ENCODE data around the gene MRPL37. TPM values are rescaled to one million over a fixed set of nuclear protein-coding genes. Genes with fewer than 3 reads are reported as not detected.

MRPL37 gene
- total RNA-seq, 1 donor from 2014 or later: 64.1 TPM

GRCh38 chr1:54223441-54224202 is 23.7 kb downstream of the MRPL37 start:
- Mint-ChIP-seq H3K36me3 (ENCODE audit: low read depth) (peaks cover 32% of the 10 kb centered on the region), H3K27me3 (no peaks in the 10 kb centered on the region), H3K27ac (no peak overlapping the region), H3K4me1 (no peaks in the 10 kb centered on the region), H3K4me3 (no peak overlapping the region), H3K9me3 (no peaks in the 10 kb centered on the region)
- POLR2A ChIA-PET: no interaction called here
- CTCF ChIA-PET: no interaction called here
- DNase-seq (no peak), ATAC-seq (ENCODE audit: low read depth) (no peak)
- no peak for TF ChIP-seq CTCF (IDR thresholded peaks at IDR 0.05)
- intact Hi-C loops (cut with micrococcal nuclease): no loop called here

GRCh38 chr1:54224233-54224632 is 24.3 kb downstream of the MRPL37 start:
- H3K9me3 Mint-ChIP-seq: no peaks in the 10 kb centered on the region
- H3K27me3 Mint-ChIP-seq: no peaks in the 10 kb centered on the region
- CTCF ChIA-PET: no interaction called here
- H3K36me3 Mint-ChIP-seq (ENCODE audit: low read depth): peaks cover 26% of the 10 kb centered on the region
- DNase-seq (no peak), ATAC-seq (ENCODE audit: low read depth) (no peak)
- no peak for TF ChIP-seq CTCF (IDR thresholded peaks at IDR 0.05)
- POLR2A ChIA-PET: no interaction called here
- intact Hi-C loops (cut with micrococcal nuclease): no loop called here
- no peak overlapping the region for H3K27ac Mint-ChIP-seq
- no peaks in the 10 kb centered on the region for H3K4me1 Mint-ChIP-seq
- no peak overlapping the region for H3K4me3 Mint-ChIP-seq

- ATAC-seq (ENCODE audit: low read depth) (no peak), DNase-seq (no peak)
- no peak overlapping the region for H3K4me3 Mint-ChIP-seq
- CTCF ChIA-PET: no interaction called here
- H3K27ac Mint-ChIP-seq: no peak overlapping the region
- H3K4me1 Mint-ChIP-seq: no peaks in the 10 kb centered on the region
- no peaks in the 10 kb centered on the region for H3K27me3 Mint-ChIP-seq
- no peak for TF ChIP-seq CTCF (IDR thresholded peaks at IDR 0.05)
- peaks cover 15% of the 10 kb centered on the region for H3K36me3 Mint-ChIP-seq (ENCODE audit: low read depth)
- intact Hi-C loops (cut with micrococcal nuclease): no loop called here
- H3K9me3 Mint-ChIP-seq: no peaks in the 10 kb centered on the region
- POLR2A ChIA-PET: no interaction called here
Measured at GRCh38 chr1:54225378-54225777, 25.4 kb downstream of the MRPL37 start.

- ChIA-PET CTCF (no interaction called here), POLR2A (no interaction called here)
- DNase-seq (no peak), ATAC-seq (ENCODE audit: low read depth) (no peak)
- Mint-ChIP-seq H3K9me3 (no peaks in the 10 kb centered on the region), H3K27me3 (no peaks in the 10 kb centered on the region), H3K4me1 (no peaks in the 10 kb centered on the region), H3K36me3 (ENCODE audit: low read depth) (peaks cover 8% of the 10 kb centered on the region), H3K4me3 (no peak overlapping the region), H3K27ac (no peak overlapping the region)
- intact Hi-C loops (cut with micrococcal nuclease): no loop called here
- no peak for TF ChIP-seq CTCF (IDR thresholded peaks at IDR 0.05)
Measured at GRCh38 chr1:54225986-54226559, 26.1 kb downstream of the MRPL37 start.

- Mint-ChIP-seq H3K27ac (no peak overlapping the region), H3K27me3 (no peaks in the 10 kb centered on the region), H3K9me3 (no peaks in the 10 kb centered on the region), H3K4me3 (no peak overlapping the region), H3K4me1 (no peaks in the 10 kb centered on the region), H3K36me3 (ENCODE audit: low read depth) (peaks cover 2% of the 10 kb centered on the region)
- TF ChIP-seq CTCF (IDR thresholded peaks at IDR 0.05): no peak
- ChIA-PET CTCF (no interaction called here), POLR2A (no interaction called here)
- DNase-seq (no peak), ATAC-seq (ENCODE audit: low read depth) (no peak)
- intact Hi-C loops (cut with micrococcal nuclease): no loop called here
Measured at GRCh38 chr1:54227091-54227602, 27.2 kb downstream of the MRPL37 start.

All from activated B cell treated with CpG ODN at 0.5 μM for 24 hours (primary cell).